HCT116 (cell line): ENCODE data around the gene MAP7.

Experiments
- EZH2 ChIP-seq: fragments of 200-600 bp; sonication (generic); IDR thresholded peaks from 2 replicates; pipeline ENCODE4 v1.6.1; 2017; ENCODE audit warnings: antibody characterized with exemption, mixed run types
- POLR2A ChIP-seq: IDR thresholded peaks from 2 replicates; pipeline ENCODE4 v1.7.0; 2011; ENCODE audit warnings: borderline replicate concordance; ENCODE audit not compliant: insufficient read depth, insufficient read length; ENCODE audit errors: extremely low read depth
- RAD21 ChIP-seq: IDR thresholded peaks from 2 replicates; pipeline ENCODE4 v1.6.1; 2012; ENCODE audit warnings: low read depth, mild to moderate bottlenecking
- SP1 ChIP-seq: IDR thresholded peaks from 2 replicates; pipeline ENCODE4 v1.6.1; 2012; ENCODE audit warnings: low read depth
- TCF7L2 ChIP-seq: IDR thresholded peaks from 2 replicates; pipeline ENCODE4 v1.7.0; 2011; ENCODE audit warnings: borderline replicate concordance, inconsistent platforms; ENCODE audit not compliant: insufficient read depth, insufficient read length; ENCODE audit errors: extremely low read depth
- ZNF274 ChIP-seq: fragments of 200-500 bp; sonication (Bioruptor generic); IDR thresholded peaks from 2 replicates; pipeline ENCODE4 v1.6.1; 2014; ENCODE audit warnings: mild to moderate bottlenecking, low read depth, low read length, inconsistent platforms
- TF ChIP-seq, protein P1 (sequence below), 3 experiments: fragments of 200-600 bp in 1 of 3; sonication (generic) in 1 of 3; IDR thresholded peaks in 2 of 3; conservative IDR thresholded peaks in 1 of 3; 2 replicates each; pipeline ENCODE4 v1.5.1; 2012 to 2017; ENCODE audit warnings: low read depth in 2 of 3, low read length in 2 of 3, antibody characterized with exemption in 1 of 3, borderline replicate concordance in 1 of 3, control low read depth in 1 of 3, mild to moderate bottlenecking in 1 of 3, mixed read lengths in 1 of 3, mixed run types in 1 of 3, moderate library complexity in 1 of 3; ENCODE audit not compliant: insufficient read depth in 1 of 3
- TF ChIP-seq, protein P2 (sequence below): IDR thresholded peaks from 2 replicates; pipeline ENCODE4 v1.6.1; 2012

GRCh38 chr6:136439514-136440190 is 110.6 kb downstream of the MAP7 start:
- TF ChIP-seq TCF7L2, result no peak
- TF ChIP-seq EZH2, result no peak
- no peak for TF ChIP-seq RAD21
- TF ChIP-seq, protein P1, sequence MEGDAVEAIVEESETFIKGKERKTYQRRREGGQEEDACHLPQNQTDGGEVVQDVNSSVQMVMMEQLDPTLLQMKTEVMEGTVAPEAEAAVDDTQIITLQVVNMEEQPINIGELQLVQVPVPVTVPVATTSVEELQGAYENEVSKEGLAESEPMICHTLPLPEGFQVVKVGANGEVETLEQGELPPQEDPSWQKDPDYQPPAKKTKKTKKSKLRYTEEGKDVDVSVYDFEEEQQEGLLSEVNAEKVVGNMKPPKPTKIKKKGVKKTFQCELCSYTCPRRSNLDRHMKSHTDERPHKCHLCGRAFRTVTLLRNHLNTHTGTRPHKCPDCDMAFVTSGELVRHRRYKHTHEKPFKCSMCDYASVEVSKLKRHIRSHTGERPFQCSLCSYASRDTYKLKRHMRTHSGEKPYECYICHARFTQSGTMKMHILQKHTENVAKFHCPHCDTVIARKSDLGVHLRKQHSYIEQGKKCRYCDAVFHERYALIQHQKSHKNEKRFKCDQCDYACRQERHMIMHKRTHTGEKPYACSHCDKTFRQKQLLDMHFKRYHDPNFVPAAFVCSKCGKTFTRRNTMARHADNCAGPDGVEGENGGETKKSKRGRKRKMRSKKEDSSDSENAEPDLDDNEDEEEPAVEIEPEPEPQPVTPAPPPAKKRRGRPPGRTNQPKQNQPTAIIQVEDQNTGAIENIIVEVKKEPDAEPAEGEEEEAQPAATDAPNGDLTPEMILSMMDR (IDR thresholded peaks at IDR 0.05 in 2 of 3, conservative IDR thresholded peaks at IDR 0.05 in 1 of 3; ENCODE audit: borderline replicate concordance in 1 of 3, insufficient read depth in 1 of 3, low read depth in 2 of 3, low read length in 2 of 3), result no peak
- TF ChIP-seq ZNF274, result no peak
- no peak for TF ChIP-seq SP1
- TF ChIP-seq, protein P2, sequence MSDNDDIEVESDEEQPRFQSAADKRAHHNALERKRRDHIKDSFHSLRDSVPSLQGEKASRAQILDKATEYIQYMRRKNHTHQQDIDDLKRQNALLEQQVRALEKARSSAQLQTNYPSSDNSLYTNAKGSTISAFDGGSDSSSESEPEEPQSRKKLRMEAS, result no peak
- no peak for TF ChIP-seq POLR2A
